Psoas muscle (tissue), 8 donors: ENCODE measurements around the gene ABCC2. TPM values are rescaled to one million over a fixed set of nuclear protein-coding genes. Genes with fewer than 3 reads are reported as not detected.

ENCODE experiments used
- ATAC-seq, 4 donors: fragments of 200-7000 bp; cut with Tn5 transposase; one replicate each; pipeline ENCODE4 v1.9.1; 2020; ENCODE audit warnings: moderate library complexity in 3 of 4, mild to moderate bottlenecking in 2 of 4
- DNase-seq, 2 donors: peaks; one replicate each; pipeline ENCODE4 v3.0.0-alpha.2; 2020
- H3K27ac ChIP-seq: fragments of 200-600 bp; one replicate; pipeline ENCODE4 v1.8.0; 2022
- H3K27me3 ChIP-seq, 3 donors: fragments of 200-600 bp in 1 of 3; one replicate each; pipeline versions ENCODE4 v1.6.1 to v1.8.0; 2013 to 2022; ENCODE audit warnings: low read length in 2 of 3, mild to moderate bottlenecking in 2 of 3, moderate library complexity in 1 of 3; ENCODE audit not compliant: insufficient read depth in 3 of 3
- H3K36me3 ChIP-seq, 2 donors: fragments of 200-600 bp in 1 of 2; one replicate each; pipeline versions ENCODE4 v1.6.1 to v1.8.0; 2013 to 2022; ENCODE audit warnings: low read depth in 1 of 2, mild to moderate bottlenecking in 1 of 2, moderate library complexity in 1 of 2; ENCODE audit not compliant: insufficient read depth in 1 of 2
- H3K4me1 ChIP-seq: fragments of 200-600 bp; one replicate; pipeline ENCODE4 v1.8.0; 2022
- H3K4me3 ChIP-seq: fragments of 200-600 bp; one replicate; pipeline ENCODE4 v1.8.0; 2022; ENCODE audit warnings: mild to moderate bottlenecking
- H3K9me3 ChIP-seq: fragments of 200-600 bp; one replicate; pipeline ENCODE4 v1.8.0; 2022
- WGBS, 3 donors: extraction: QIAGEN DNeasy Blood & Tissue Kit; methylation state at CpG; one replicate each; pipeline versions ENCODE4 v1.1.6 to v1.1.7; 2013; 5-methylcytosine and 5-hydroxymethylcytosine counted together
- intact Hi-C, 2 donors: fragments of 100-400 bp; cut with DNase I; formaldehyde crosslinking; loops; one replicate each; pipeline versions ENCODE4 v1.11.0 to v1.14.2; 2022
- polyA plus RNA-seq, 3 donors: library from polyadenylated mRNA; stranded (reverse); fragments of 200-250 nt; gene quantifications; one replicate each; pipeline ENCODE4 v1.2.3, GENCODE V29; 2013
- total RNA-seq, 4 donors: library from RNA; stranded (reverse); fragmentation: NEBNext Ultra II Directional in 2 of 4; extraction: Animal tissue kit (Norgen Biotek cat#: 25700) in 2 of 4; gene quantifications; one replicate each; pipeline versions ENCODE4 v1.2.1 to v1.2.4, GENCODE V29; 2021 to 2023
- TF ChIP-seq, protein P1 (sequence below): fragments of 200-600 bp; IDR thresholded peaks from one replicate; pipeline ENCODE4 v1.8.0; 2022; ENCODE audit warnings: antibody characterized with exemption
- donor health status: healthy with polysubstance abuse.
- donor health status: DM: no; HTN: no; CAD: no; lungs with moderate emphysema.
- donor health status: Bipolar disorder and iron deficiency.
- donor health status: healthy.
- donor health status: DM: yes; HTN: yes; CAD: no.
- donor health status: DM: no; HTN: no; CAD: no.
- donor health status: DM: no; HTN: no; CAD: no.
- donor health status: DM: yes; HTN: yes; CAD: no.

ABCC2 gene
- total and polyA plus RNA-seq, 7 donors = 0.23 to 2.3 (median 0.64) TPM

GRCh38 chr10:99761365-99761764 lies 21.1 kb upstream of the ABCC2 start:
- DNase-seq (no peak), ATAC-seq (no peak)
- Histone ChIP-seq H3K27ac (no peak overlapping the region), H3K4me1 (peaks cover under 1% of the 10 kb centered on the region), H3K4me3 (no peak overlapping the region), H3K36me3 (peaks cover 7 to 66% of the 10 kb centered on the region in 2 donors), H3K27me3 (no peaks in the 10 kb centered on the region), H3K9me3 (no peaks in the 10 kb centered on the region)
- intact Hi-C loops = no loop called here
- TF ChIP-seq, protein P1, sequence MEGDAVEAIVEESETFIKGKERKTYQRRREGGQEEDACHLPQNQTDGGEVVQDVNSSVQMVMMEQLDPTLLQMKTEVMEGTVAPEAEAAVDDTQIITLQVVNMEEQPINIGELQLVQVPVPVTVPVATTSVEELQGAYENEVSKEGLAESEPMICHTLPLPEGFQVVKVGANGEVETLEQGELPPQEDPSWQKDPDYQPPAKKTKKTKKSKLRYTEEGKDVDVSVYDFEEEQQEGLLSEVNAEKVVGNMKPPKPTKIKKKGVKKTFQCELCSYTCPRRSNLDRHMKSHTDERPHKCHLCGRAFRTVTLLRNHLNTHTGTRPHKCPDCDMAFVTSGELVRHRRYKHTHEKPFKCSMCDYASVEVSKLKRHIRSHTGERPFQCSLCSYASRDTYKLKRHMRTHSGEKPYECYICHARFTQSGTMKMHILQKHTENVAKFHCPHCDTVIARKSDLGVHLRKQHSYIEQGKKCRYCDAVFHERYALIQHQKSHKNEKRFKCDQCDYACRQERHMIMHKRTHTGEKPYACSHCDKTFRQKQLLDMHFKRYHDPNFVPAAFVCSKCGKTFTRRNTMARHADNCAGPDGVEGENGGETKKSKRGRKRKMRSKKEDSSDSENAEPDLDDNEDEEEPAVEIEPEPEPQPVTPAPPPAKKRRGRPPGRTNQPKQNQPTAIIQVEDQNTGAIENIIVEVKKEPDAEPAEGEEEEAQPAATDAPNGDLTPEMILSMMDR = no peak

- Histone ChIP-seq H3K4me3 (no peak overlapping the region), H3K27me3 (no peaks in the 10 kb centered on the region), H3K4me1 (peaks cover 12% of the 10 kb centered on the region), H3K27ac (no peak overlapping the region), H3K36me3 (peaks cover 0 to 22% of the 10 kb centered on the region in 2 donors), H3K9me3 (no peaks in the 10 kb centered on the region)
- TF ChIP-seq, protein P1 = no peak
- DNase-seq (no peak), ATAC-seq (no peak)
- intact Hi-C loops = no loop called here
- 49 to 57% (median 50%) methylated on average over 4 of the region's 4 CpGs for WGBS, 3 donors
Measured at GRCh38 chr10:99765672-99766301, 16.7 kb upstream of the ABCC2 start.

- Histone ChIP-seq H3K4me3 (no peak overlapping the region), H3K27ac (no peak overlapping the region), H3K9me3 (no peaks in the 10 kb centered on the region), H3K36me3 (peaks cover 0 to 17% of the 10 kb centered on the region in 2 donors), H3K27me3 (no peaks in the 10 kb centered on the region), H3K4me1 (peaks cover 12% of the 10 kb centered on the region)
- no peak for ATAC-seq
- WGBS, 3 donors = 71 to 78% (median 73%) methylated on average over 8 of the region's 8 CpGs
- no peak for DNase-seq
- intact Hi-C loops = no loop called here
- TF ChIP-seq, protein P1 = no peak
Measured at GRCh38 chr10:99766302-99766681, 16.1 kb upstream of the ABCC2 start.

- no peak overlapping the region for H3K4me3 ChIP-seq
- no peak overlapping the region for H3K27ac ChIP-seq
- peaks cover 0 to 11% of the 10 kb centered on the region in 2 donors for H3K36me3 ChIP-seq
- H3K4me1 ChIP-seq = peaks cover 12% of the 10 kb centered on the region
- ATAC-seq (no peak), DNase-seq (no peak)
- TF ChIP-seq, protein P1 = no peak
- intact Hi-C loops = no loop called here
- 66 to 67% (median 67%) methylated on average over 5 of the region's 5 CpGs for WGBS, 3 donors
- no peaks in the 10 kb centered on the region for H3K9me3 ChIP-seq
- no peaks in the 10 kb centered on the region for H3K27me3 ChIP-seq
Measured at GRCh38 chr10:99767901-99768300, 14.5 kb upstream of the ABCC2 start.

DNA sequence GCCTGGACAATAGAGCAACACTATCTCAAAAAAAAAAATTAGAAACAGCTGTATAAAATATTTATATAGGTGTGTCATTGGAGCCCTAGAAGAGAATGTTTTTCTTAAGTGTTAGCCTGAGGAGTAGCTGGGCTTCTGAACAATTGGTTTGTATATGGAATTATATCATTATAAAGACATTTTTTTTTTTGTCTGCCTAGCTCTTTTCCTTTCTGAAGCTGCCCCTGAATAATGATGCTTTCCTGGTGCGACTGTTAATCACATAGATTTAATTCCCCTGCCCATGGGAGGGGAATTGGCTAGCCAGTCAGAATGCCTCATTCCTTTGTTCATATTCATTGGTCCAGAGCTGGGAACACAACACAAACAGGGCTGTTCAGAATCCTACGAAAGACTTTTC lies 13.9 kb upstream of the ABCC2 start:
- Histone ChIP-seq H3K36me3 (peaks cover 0 to 4% of the 10 kb centered on the region in 2 donors), H3K4me3 (no peak overlapping the region), H3K9me3 (no peaks in the 10 kb centered on the region), H3K27ac (peak overlapping the region; percentile 78), H3K4me1 (peaks cover 12% of the 10 kb centered on the region), H3K27me3 (no peaks in the 10 kb centered on the region)
- intact Hi-C loops = no loop called here
- TF ChIP-seq, protein P1 = no peak
- WGBS, 3 donors = 57 to 74% (median 70%) methylated on average over 2 of the region's 2 CpGs
- ATAC-seq = no peak
- DNase-seq = no peak
